GM20000 (cell line): Measurements from ENCODE around the gene NDUFAF4.

Experiments used
- DNase-seq: peaks from one replicate; pipeline ENCODE4 v3.0.0; 2012; ENCODE audit warnings: low spot score
- TF ChIP-seq, protein P1 (sequence below): IDR thresholded peaks from 2 replicates; pipeline ENCODE4 v1.5.1; 2012; ENCODE audit warnings: mild to moderate bottlenecking, control low read depth; ENCODE audit errors: extremely low read depth, missing control alignments

Gene NDUFAF4

GRCh38 chr6:96923400-96923799 is 25.7 kb upstream of the NDUFAF4 start:
- DNase-seq: no peak

DNA sequence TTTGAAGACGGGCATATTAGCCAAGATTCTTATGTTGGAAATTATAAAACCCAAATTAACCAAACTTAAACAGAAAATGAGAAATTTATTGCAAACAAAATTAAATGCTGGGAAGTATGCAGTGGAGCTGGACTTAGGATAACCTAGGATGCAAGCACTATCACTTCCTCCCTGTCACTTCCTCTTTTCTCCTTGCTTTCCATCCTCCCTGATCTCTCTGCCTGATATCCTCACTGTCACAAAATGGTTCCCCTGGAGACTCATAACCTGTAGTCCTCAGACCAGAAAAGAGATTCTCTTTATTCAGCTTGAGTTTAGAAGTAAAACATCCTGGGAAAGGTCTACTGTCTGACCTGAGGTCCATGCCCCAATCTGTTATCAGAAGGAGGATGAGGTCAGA is 19.4 kb upstream of the NDUFAF4 start:
- TF ChIP-seq, protein P1, sequence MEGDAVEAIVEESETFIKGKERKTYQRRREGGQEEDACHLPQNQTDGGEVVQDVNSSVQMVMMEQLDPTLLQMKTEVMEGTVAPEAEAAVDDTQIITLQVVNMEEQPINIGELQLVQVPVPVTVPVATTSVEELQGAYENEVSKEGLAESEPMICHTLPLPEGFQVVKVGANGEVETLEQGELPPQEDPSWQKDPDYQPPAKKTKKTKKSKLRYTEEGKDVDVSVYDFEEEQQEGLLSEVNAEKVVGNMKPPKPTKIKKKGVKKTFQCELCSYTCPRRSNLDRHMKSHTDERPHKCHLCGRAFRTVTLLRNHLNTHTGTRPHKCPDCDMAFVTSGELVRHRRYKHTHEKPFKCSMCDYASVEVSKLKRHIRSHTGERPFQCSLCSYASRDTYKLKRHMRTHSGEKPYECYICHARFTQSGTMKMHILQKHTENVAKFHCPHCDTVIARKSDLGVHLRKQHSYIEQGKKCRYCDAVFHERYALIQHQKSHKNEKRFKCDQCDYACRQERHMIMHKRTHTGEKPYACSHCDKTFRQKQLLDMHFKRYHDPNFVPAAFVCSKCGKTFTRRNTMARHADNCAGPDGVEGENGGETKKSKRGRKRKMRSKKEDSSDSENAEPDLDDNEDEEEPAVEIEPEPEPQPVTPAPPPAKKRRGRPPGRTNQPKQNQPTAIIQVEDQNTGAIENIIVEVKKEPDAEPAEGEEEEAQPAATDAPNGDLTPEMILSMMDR: no peak
- no peak for DNase-seq

More at GRCh38 chr6:96923400-96923799, 25.7 kb upstream of the NDUFAF4 start:
- TF ChIP-seq, protein P1: no peak

- TF ChIP-seq, protein P1: no peak
- no peak for DNase-seq
These were observed 15.9 kb upstream of the NDUFAF4 start for GRCh38 chr6:96913621-96914020.

- DNase-seq: no peak
- TF ChIP-seq, protein P1: no peak
These were observed 14.1 kb upstream of the NDUFAF4 start for GRCh38 chr6:96911751-96912150.

DNA sequence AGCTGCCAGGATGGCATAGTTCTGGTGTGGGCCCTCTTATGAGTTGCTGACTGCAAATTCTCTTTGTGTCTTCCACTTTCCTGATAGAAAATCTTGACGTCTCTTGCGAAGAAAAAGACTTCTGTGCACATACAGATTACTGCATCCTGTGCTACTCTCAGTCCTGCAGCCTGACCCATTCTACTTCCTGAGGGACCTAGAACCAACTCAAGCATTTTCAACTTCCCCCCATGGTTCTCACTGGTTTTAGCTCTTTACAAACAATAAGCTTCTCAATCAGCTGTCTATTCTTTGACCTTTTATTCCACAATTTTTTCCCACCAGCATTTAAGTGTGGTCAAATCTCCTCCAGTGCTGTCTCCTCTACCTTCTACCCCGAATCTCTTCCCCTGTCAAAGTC is 13.5 kb upstream of the NDUFAF4 start:
- TF ChIP-seq, protein P1: no peak
- no peak for DNase-seq

- no peak for DNase-seq
- TF ChIP-seq, protein P1: no peak
These were observed 12.1 kb upstream of the NDUFAF4 start for GRCh38 chr6:96909811-96910210.

- DNase-seq: no peak
- TF ChIP-seq, protein P1: no peak
These were observed 9.8 kb upstream of the NDUFAF4 start for GRCh38 chr6:96907498-96907897.
